WTC11 (cell line): ENCODE data around the gene KLHDC8A. TPM values are rescaled to one million over a fixed set of nuclear protein-coding genes. Genes with fewer than 3 reads are reported as not detected.

Source experiments
- ATAC-seq: fragments of 200-7000 bp; cut with Tn5 transposase; 2 replicates; pipeline ENCODE4 v1.10.0; 2021; ENCODE audit warnings: mild to moderate bottlenecking, moderate library complexity
- CTCF ChIA-PET: fragments of 300-600 bp; sonication (Branson Sonifier 250); formaldehyde crosslinking; loops from one replicate; lab custom pipeline; 2021; ENCODE audit warnings: antibody characterized with exemption; lab: Charles Lee
- POLR2A ChIA-PET: fragments of 350-600 bp; sonication (Branson Sonifier 250); formaldehyde crosslinking; loops from one replicate; lab custom pipeline; 2021; ENCODE audit warnings: antibody characterized with exemption; lab: Charles Lee
- DNase-seq: peaks from one replicate; pipeline ENCODE4 v3.0.0; 2021; ENCODE audit warnings: low spot score
- H3K27ac Mint-ChIP-seq: 2 replicates; pipeline ENCODE4 v1.8.0; 2021; ENCODE audit warnings: mixed read lengths
- H3K27me3 Mint-ChIP-seq: 2 replicates; pipeline ENCODE4 v1.8.0; 2021; ENCODE audit warnings: low read depth, mild to moderate bottlenecking, moderate library complexity, mixed read lengths
- H3K36me3 Mint-ChIP-seq: 2 replicates; pipeline ENCODE4 v1.8.0; 2021; ENCODE audit warnings: mixed read lengths
- H3K4me1 Mint-ChIP-seq: 2 replicates; pipeline ENCODE4 v1.8.0; 2022; ENCODE audit warnings: mixed read lengths
- H3K4me3 Mint-ChIP-seq: 2 replicates; pipeline ENCODE4 v1.8.0; 2021; ENCODE audit warnings: mild to moderate bottlenecking, moderate library complexity, mixed read lengths
- H3K9me3 Mint-ChIP-seq: 2 replicates; pipeline ENCODE4 v1.8.0; 2021; ENCODE audit warnings: mixed read lengths
- CBFB ChIP-seq: sonication (generic); formaldehyde crosslinking; IDR thresholded peaks from 2 replicates; pipeline ENCODE4 v1.8.1; 2022; ENCODE audit warnings: mild to moderate bottlenecking, low read depth, missing genetic modification reagents
- FOXJ3 ChIP-seq: sonication (generic); formaldehyde crosslinking; IDR thresholded peaks from 2 replicates; pipeline ENCODE4 v1.9.0; 2021; ENCODE audit warnings: missing genetic modification reagents, mild to moderate bottlenecking, borderline replicate concordance
- HMGA2 ChIP-seq: fragments of 250-450 bp; sonication (Bioruptor Pico); IDR thresholded peaks from 2 replicates; pipeline ENCODE4 v1.4.0; 2021; ENCODE audit warnings: mild to moderate bottlenecking, moderate library complexity
- JUN ChIP-seq: sonication (generic); formaldehyde crosslinking; IDR thresholded peaks from 2 replicates; pipeline ENCODE4 v1.8.0; 2023; ENCODE audit warnings: mild to moderate bottlenecking, missing genetic modification reagents
- MYBL2 ChIP-seq: sonication (generic); formaldehyde crosslinking; IDR thresholded peaks from 2 replicates; pipeline ENCODE4 v1.8.1; 2023; ENCODE audit warnings: mild to moderate bottlenecking, moderate library complexity, missing genetic modification reagents
- TP53 ChIP-seq: sonication (generic); formaldehyde crosslinking; IDR thresholded peaks from 2 replicates; pipeline ENCODE4 v1.8.1; 2023; ENCODE audit warnings: mild to moderate bottlenecking, missing genetic modification reagents
- ZNF317 ChIP-seq: sonication (generic); formaldehyde crosslinking; IDR thresholded peaks from 2 replicates; pipeline ENCODE4 v1.8.1; 2023; ENCODE audit warnings: low read depth, mild to moderate bottlenecking, moderate library complexity, missing genetic modification reagents, borderline replicate concordance
- total RNA-seq: library from RNA; stranded (reverse); gene quantifications from 3 replicates; pipeline ENCODE4 v1.2.3, GENCODE V29; 2021
- TF ChIP-seq, protein P1 (sequence below): fragments of 250-450 bp; sonication (Bioruptor Pico); IDR thresholded peaks from 2 replicates; pipeline ENCODE4 v1.9.0; 2021; ENCODE audit warnings: mild to moderate bottlenecking, borderline replicate concordance
- TF ChIP-seq, protein P2 (sequence below): sonication (generic); formaldehyde crosslinking; IDR thresholded peaks from 2 replicates; pipeline ENCODE4 v1.8.0; 2022; ENCODE audit warnings: mild to moderate bottlenecking, missing genetic modification reagents
- TF ChIP-seq, protein P3 (sequence below): sonication (generic); formaldehyde crosslinking; IDR thresholded peaks from 2 replicates; pipeline ENCODE4 v1.8.1; 2023; ENCODE audit warnings: mild to moderate bottlenecking, missing genetic modification reagents
- TF ChIP-seq, protein P4 (sequence below): sonication (generic); formaldehyde crosslinking; IDR thresholded peaks from 2 replicates; pipeline ENCODE4 v1.8.0; 2022; ENCODE audit warnings: mild to moderate bottlenecking, missing genetic modification reagents
- TF ChIP-seq, protein P5 (sequence below): sonication (generic); formaldehyde crosslinking; IDR thresholded peaks from 2 replicates; pipeline ENCODE4 v1.8.0; 2023; ENCODE audit warnings: mild to moderate bottlenecking, missing genetic modification reagents
- TF ChIP-seq, protein P6 (sequence below): sonication (generic); formaldehyde crosslinking; IDR thresholded peaks from 2 replicates; pipeline ENCODE4 v1.8.1; 2023; ENCODE audit warnings: mild to moderate bottlenecking, missing genetic modification reagents, borderline replicate concordance
- TF ChIP-seq, protein P7 (sequence below): sonication (generic); formaldehyde crosslinking; IDR thresholded peaks from 2 replicates; pipeline ENCODE4 v1.8.0; 2022; ENCODE audit warnings: mild to moderate bottlenecking, missing genetic modification reagents
- TF ChIP-seq, protein P8 (sequence below): sonication (generic); formaldehyde crosslinking; IDR thresholded peaks from 2 replicates; pipeline ENCODE4 v1.8.1; 2023; ENCODE audit warnings: mild to moderate bottlenecking, missing genetic modification reagents, moderate library complexity

The KLHDC8A gene
- total RNA-seq, 1 experiment from 2014 or later: 1.7 TPM

DNA sequence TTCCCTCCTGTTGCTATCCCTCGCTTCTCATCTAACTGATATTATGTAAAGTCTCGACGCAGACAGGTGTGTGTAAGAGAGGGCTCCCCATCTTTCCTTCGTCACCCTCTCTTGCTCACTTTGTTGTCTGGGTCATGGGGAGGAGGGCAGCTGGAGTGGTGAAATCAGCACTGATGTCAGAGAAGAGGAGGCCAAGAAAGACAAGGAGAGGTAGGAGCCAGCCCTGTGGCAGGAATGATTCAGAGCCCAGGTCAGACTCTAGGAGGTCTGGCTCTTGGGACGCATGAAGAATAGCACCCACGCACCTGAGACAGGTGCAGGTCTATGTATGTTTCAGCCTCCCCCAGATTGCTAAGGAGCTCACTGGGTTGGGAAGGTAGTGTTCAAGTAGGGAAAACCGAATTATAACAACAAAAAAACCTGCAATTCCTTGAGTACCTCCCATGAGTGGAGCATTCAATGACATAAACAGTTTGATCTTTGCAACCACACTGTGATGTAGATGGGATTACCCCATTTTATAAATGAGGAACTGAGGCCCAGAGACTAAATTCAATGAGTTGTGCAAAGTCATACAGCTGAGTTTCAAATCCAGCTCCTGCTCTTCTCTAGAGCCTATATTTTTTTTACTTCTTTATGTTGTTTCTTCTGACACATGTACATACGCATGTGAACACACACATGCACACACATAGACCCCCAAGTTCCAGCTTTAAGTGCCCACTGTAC, 45.6 kb downstream of the KLHDC8A start (continued):
- TF ChIP-seq, protein P1, sequence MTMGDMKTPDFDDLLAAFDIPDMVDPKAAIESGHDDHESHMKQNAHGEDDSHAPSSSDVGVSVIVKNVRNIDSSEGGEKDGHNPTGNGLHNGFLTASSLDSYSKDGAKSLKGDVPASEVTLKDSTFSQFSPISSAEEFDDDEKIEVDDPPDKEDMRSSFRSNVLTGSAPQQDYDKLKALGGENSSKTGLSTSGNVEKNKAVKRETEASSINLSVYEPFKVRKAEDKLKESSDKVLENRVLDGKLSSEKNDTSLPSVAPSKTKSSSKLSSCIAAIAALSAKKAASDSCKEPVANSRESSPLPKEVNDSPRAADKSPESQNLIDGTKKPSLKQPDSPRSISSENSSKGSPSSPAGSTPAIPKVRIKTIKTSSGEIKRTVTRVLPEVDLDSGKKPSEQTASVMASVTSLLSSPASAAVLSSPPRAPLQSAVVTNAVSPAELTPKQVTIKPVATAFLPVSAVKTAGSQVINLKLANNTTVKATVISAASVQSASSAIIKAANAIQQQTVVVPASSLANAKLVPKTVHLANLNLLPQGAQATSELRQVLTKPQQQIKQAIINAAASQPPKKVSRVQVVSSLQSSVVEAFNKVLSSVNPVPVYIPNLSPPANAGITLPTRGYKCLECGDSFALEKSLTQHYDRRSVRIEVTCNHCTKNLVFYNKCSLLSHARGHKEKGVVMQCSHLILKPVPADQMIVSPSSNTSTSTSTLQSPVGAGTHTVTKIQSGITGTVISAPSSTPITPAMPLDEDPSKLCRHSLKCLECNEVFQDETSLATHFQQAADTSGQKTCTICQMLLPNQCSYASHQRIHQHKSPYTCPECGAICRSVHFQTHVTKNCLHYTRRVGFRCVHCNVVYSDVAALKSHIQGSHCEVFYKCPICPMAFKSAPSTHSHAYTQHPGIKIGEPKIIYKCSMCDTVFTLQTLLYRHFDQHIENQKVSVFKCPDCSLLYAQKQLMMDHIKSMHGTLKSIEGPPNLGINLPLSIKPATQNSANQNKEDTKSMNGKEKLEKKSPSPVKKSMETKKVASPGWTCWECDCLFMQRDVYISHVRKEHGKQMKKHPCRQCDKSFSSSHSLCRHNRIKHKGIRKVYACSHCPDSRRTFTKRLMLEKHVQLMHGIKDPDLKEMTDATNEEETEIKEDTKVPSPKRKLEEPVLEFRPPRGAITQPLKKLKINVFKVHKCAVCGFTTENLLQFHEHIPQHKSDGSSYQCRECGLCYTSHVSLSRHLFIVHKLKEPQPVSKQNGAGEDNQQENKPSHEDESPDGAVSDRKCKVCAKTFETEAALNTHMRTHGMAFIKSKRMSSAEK (CRISPR knock-in tag): no peak
- no peak for TF ChIP-seq JUN (CRISPR knock-in tag)
- TF ChIP-seq, protein P2, sequence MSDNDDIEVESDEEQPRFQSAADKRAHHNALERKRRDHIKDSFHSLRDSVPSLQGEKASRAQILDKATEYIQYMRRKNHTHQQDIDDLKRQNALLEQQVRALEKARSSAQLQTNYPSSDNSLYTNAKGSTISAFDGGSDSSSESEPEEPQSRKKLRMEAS (CRISPR knock-in tag): no peak
- no peak for TF ChIP-seq MYBL2 (CRISPR knock-in tag)
- TF ChIP-seq, protein P3, sequence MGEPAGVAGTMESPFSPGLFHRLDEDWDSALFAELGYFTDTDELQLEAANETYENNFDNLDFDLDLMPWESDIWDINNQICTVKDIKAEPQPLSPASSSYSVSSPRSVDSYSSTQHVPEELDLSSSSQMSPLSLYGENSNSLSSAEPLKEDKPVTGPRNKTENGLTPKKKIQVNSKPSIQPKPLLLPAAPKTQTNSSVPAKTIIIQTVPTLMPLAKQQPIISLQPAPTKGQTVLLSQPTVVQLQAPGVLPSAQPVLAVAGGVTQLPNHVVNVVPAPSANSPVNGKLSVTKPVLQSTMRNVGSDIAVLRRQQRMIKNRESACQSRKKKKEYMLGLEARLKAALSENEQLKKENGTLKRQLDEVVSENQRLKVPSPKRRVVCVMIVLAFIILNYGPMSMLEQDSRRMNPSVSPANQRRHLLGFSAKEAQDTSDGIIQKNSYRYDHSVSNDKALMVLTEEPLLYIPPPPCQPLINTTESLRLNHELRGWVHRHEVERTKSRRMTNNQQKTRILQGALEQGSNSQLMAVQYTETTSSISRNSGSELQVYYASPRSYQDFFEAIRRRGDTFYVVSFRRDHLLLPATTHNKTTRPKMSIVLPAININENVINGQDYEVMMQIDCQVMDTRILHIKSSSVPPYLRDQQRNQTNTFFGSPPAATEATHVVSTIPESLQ (CRISPR knock-in tag): no peak
- TF ChIP-seq, protein P4, sequence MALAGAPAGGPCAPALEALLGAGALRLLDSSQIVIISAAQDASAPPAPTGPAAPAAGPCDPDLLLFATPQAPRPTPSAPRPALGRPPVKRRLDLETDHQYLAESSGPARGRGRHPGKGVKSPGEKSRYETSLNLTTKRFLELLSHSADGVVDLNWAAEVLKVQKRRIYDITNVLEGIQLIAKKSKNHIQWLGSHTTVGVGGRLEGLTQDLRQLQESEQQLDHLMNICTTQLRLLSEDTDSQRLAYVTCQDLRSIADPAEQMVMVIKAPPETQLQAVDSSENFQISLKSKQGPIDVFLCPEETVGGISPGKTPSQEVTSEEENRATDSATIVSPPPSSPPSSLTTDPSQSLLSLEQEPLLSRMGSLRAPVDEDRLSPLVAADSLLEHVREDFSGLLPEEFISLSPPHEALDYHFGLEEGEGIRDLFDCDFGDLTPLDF (CRISPR knock-in tag): no peak

DNA sequence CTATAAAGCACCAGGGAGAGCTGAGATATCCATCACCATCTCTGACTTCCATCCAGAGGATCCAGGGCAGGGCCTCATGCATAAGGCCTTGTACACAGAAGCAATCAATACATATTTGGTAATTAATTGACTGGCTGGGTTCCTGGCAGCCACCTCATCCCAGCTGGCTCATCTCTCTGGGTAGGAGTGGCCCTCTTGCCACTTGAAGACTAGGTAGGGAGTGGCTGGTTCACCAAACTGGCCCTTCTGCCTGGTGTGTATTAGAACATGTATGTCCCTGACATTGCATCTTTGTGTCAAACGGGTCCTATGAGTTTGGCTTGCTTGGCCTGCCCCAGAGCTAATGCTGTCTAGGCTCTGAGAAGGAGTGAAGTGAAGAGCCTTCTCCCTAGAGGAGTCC, 47.0 kb downstream of the KLHDC8A start:
- ChIA-PET CTCF (interaction anchor here (2.5 kb wide), 1 partner anchor 36 kb away, joined by 11 read pairs; no protein-coding TSS in a partner anchor), POLR2A (no interaction called here)
- no peak overlapping the region; the same call in 1 of the 2 replicates for H3K27ac Mint-ChIP-seq
- no peaks in the 10 kb centered on the region for H3K9me3 Mint-ChIP-seq
- H3K4me1 Mint-ChIP-seq: peaks cover 34% of the 10 kb centered on the region
- TF ChIP-seq, protein P5, sequence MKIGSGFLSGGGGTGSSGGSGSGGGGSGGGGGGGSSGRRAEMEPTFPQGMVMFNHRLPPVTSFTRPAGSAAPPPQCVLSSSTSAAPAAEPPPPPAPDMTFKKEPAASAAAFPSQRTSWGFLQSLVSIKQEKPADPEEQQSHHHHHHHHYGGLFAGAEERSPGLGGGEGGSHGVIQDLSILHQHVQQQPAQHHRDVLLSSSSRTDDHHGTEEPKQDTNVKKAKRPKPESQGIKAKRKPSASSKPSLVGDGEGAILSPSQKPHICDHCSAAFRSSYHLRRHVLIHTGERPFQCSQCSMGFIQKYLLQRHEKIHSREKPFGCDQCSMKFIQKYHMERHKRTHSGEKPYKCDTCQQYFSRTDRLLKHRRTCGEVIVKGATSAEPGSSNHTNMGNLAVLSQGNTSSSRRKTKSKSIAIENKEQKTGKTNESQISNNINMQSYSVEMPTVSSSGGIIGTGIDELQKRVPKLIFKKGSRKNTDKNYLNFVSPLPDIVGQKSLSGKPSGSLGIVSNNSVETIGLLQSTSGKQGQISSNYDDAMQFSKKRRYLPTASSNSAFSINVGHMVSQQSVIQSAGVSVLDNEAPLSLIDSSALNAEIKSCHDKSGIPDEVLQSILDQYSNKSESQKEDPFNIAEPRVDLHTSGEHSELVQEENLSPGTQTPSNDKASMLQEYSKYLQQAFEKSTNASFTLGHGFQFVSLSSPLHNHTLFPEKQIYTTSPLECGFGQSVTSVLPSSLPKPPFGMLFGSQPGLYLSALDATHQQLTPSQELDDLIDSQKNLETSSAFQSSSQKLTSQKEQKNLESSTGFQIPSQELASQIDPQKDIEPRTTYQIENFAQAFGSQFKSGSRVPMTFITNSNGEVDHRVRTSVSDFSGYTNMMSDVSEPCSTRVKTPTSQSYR (CRISPR knock-in tag): no peak
- TF ChIP-seq, protein P6, sequence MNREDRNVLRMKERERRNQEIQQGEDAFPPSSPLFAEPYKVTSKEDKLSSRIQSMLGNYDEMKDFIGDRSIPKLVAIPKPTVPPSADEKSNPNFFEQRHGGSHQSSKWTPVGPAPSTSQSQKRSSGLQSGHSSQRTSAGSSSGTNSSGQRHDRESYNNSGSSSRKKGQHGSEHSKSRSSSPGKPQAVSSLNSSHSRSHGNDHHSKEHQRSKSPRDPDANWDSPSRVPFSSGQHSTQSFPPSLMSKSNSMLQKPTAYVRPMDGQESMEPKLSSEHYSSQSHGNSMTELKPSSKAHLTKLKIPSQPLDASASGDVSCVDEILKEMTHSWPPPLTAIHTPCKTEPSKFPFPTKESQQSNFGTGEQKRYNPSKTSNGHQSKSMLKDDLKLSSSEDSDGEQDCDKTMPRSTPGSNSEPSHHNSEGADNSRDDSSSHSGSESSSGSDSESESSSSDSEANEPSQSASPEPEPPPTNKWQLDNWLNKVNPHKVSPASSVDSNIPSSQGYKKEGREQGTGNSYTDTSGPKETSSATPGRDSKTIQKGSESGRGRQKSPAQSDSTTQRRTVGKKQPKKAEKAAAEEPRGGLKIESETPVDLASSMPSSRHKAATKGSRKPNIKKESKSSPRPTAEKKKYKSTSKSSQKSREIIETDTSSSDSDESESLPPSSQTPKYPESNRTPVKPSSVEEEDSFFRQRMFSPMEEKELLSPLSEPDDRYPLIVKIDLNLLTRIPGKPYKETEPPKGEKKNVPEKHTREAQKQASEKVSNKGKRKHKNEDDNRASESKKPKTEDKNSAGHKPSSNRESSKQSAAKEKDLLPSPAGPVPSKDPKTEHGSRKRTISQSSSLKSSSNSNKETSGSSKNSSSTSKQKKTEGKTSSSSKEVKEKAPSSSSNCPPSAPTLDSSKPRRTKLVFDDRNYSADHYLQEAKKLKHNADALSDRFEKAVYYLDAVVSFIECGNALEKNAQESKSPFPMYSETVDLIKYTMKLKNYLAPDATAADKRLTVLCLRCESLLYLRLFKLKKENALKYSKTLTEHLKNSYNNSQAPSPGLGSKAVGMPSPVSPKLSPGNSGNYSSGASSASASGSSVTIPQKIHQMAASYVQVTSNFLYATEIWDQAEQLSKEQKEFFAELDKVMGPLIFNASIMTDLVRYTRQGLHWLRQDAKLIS (CRISPR knock-in tag): no peak
- TF ChIP-seq, protein P4 (CRISPR knock-in tag): no peak
- TF ChIP-seq ZNF317 (CRISPR knock-in tag) (no peak), FOXJ3 (CRISPR knock-in tag) (no peak), CBFB (no peak), TP53 (CRISPR knock-in tag) (no peak), HMGA2 (CRISPR knock-in tag) (no peak)
- TF ChIP-seq, protein P7, sequence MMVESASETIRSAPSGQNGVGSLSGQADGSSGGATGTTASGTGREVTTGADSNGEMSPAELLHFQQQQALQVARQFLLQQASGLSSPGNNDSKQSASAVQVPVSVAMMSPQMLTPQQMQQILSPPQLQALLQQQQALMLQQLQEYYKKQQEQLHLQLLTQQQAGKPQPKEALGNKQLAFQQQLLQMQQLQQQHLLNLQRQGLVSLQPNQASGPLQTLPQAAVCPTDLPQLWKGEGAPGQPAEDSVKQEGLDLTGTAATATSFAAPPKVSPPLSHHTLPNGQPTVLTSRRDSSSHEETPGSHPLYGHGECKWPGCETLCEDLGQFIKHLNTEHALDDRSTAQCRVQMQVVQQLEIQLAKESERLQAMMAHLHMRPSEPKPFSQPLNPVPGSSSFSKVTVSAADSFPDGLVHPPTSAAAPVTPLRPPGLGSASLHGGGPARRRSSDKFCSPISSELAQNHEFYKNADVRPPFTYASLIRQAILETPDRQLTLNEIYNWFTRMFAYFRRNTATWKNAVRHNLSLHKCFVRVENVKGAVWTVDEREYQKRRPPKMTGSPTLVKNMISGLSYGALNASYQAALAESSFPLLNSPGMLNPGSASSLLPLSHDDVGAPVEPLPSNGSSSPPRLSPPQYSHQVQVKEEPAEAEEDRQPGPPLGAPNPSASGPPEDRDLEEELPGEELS (CRISPR knock-in tag): no peak
- TF ChIP-seq, protein P8, sequence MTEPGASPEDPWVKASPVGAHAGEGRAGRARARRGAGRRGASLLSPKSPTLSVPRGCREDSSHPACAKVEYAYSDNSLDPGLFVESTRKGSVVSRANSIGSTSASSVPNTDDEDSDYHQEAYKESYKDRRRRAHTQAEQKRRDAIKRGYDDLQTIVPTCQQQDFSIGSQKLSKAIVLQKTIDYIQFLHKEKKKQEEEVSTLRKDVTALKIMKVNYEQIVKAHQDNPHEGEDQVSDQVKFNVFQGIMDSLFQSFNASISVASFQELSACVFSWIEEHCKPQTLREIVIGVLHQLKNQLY (CRISPR knock-in tag): no peak
- DNase-seq (no peak), ATAC-seq (no peak)
- peaks cover 70% of the 10 kb centered on the region for H3K36me3 Mint-ChIP-seq
- no peak overlapping the region for H3K4me3 Mint-ChIP-seq
- H3K27me3 Mint-ChIP-seq: no peaks in the 10 kb centered on the region
